ENCODE results near the gene PPM1D.
A peak's percentile ranks its signal among the peaks of the same experiment; 100 is the strongest.

The PPM1D gene

GRCh38 chr17:60599620-60600489 is at the start of gene PPM1D:
TSS of gene PPM1D (plus strand) at chr17:60600193. CDS start at chr17:60600415, 222 bp downstream.
- H3K4me1 ChIP-seq (ENCODE audit: control insufficient read depth, insufficient read depth, low read length) = peaks cover 25% of the 10 kb centered on the region
- ChIA-PET CTCF (interaction anchor here (0.9 to 2.2 kb wide), 8 partner anchors 14 to 77 kb away, joined by 3 to 8 read pairs (median 4); partner anchors contain the start of gene BCAS3), POLR2A (interaction anchor here (0.6 to 3.2 kb wide), 26 partner anchors 9 to 631 kb away, joined by 3 to 31 read pairs (median 6); partner anchors contain the start of genes APPBP2, BCAS3 and USP32)
- TF ChIP-seq ZFP3 (tag by site-specific recombination; IDR thresholded peaks at IDR 0.05; ENCODE audit: low read depth) (no peak), REPIN1 (tag by site-specific recombination; IDR thresholded peaks at IDR 0.05; ENCODE audit: low read depth) (peak; percentile 76; the same call in 1 of the 2 replicates), ZNF449 (tag by site-specific recombination; IDR thresholded peaks at IDR 0.05) (peak; percentile 89), ZNF660 (tag by site-specific recombination; IDR thresholded peaks at IDR 0.05) (peak; percentile 60), RBAK (tag by site-specific recombination; IDR thresholded peaks at IDR 0.05) (no peak), ZNF114 (tag by site-specific recombination; IDR thresholded peaks at IDR 0.05) (no peak), ZNF549 (tag by site-specific recombination; IDR thresholded peaks at IDR 0.05) (no peak), ZBTB21 (tag by site-specific recombination; IDR thresholded peaks at IDR 0.05) (peak; percentile 71), ZNF692 (tag by site-specific recombination; IDR thresholded peaks at IDR 0.05) (peak; percentile 92), ZFP37 (tag by site-specific recombination; IDR thresholded peaks at IDR 0.05) (peak; percentile 80), TRIM28 (IDR thresholded peaks at IDR 0.05; ENCODE audit: borderline replicate concordance, low read length) (no peak), ZNF311 (tag by site-specific recombination; IDR thresholded peaks at IDR 0.05; ENCODE audit: borderline replicate concordance) (no peak), ZNF24 (tag by site-specific recombination; IDR thresholded peaks at IDR 0.05) (peak; percentile 95), ZNF391 (tag by site-specific recombination; IDR thresholded peaks at IDR 0.05; ENCODE audit: borderline replicate concordance, low read depth) (peak; percentile 55; the same call in 1 of the 2 replicates), ZFP69B (tag by site-specific recombination; IDR thresholded peaks at IDR 0.05) (peak; percentile 93), ZNF157 (tag by site-specific recombination; IDR thresholded peaks at IDR 0.05) (no peak), PRDM4 (tag by site-specific recombination; IDR thresholded peaks at IDR 0.05) (peak; percentile 64; the same call in 1 of the 2 replicates), SP3 (tag by site-specific recombination; IDR thresholded peaks at IDR 0.05) (peak; percentile 97), ZNF362 (tag by site-specific recombination; IDR thresholded peaks at IDR 0.05) (no peak), ZNF585B (tag by site-specific recombination; IDR thresholded peaks at IDR 0.05) (no peak), WT1 (tag by site-specific recombination; IDR thresholded peaks at IDR 0.05) (peak; percentile 88), ZNF138 (tag by site-specific recombination; IDR thresholded peaks at IDR 0.05; ENCODE audit: borderline replicate concordance) (no peak), GFI1B (tag by site-specific recombination; IDR thresholded peaks at IDR 0.05) (peak; percentile 10; the same call in 1 of the 2 replicates), ZNF394 (tag by site-specific recombination; IDR thresholded peaks at IDR 0.05; ENCODE audit: borderline replicate concordance) (peak; percentile 82), CTCF (tag by site-specific recombination; IDR thresholded peaks at IDR 0.05) (peak; percentile 66), OVOL3 (tag by site-specific recombination; IDR thresholded peaks at IDR 0.05) (peak; percentile 18; the same call in 1 of the 2 replicates), ZNF513 (tag by site-specific recombination; IDR thresholded peaks at IDR 0.05) (peak; percentile 44; the same call in 1 of the 2 replicates)

More at GRCh38 chr17:60599620-60600489, at the start of gene PPM1D:
- Histone ChIP-seq H3K4me3 (ENCODE audit: low read depth, low read length) (peak within 1 kb of the TSS; percentile 94), H3K9me3 (ENCODE audit: control insufficient read depth, insufficient read depth, low read depth, low read length) (no peaks in the 10 kb centered on the region), H3K27ac (ENCODE audit: extremely low read depth, low read depth, low read length) (peak within 1 kb of the TSS; percentile 98), H3K36me3 (ENCODE audit: control insufficient read depth in 2 of 2, insufficient read depth in 1 of 2, low read length in 2 of 2) (no peaks in the 10 kb centered on the region)

All from HEK293 (cell line).